Gastrocnemius medialis (tissue), 4 donors: ENCODE measurements around the gene GYG1. TPM values are rescaled to one million over a fixed set of nuclear protein-coding genes. Genes with fewer than 3 reads are reported as not detected.

Source experiments
- ATAC-seq, 2 donors: fragments of 150-250 bp; one replicate each; pipeline ENCODE4 v1.9.1; 2016
- DNase-seq, 2 donors: peaks; one replicate each; pipeline ENCODE4 v3.0.0-alpha.2; 2019
- H3K27ac ChIP-seq, 4 donors: fragments of 200-600 bp; sonication (generic); 1 replicate in 1 of 4; 2 replicates in 3 of 4; pipeline ENCODE4 v1.5.1; 2016 to 2018; ENCODE audit warnings: mild to moderate bottlenecking in 2 of 4, moderate library complexity in 1 of 4
- H3K27me3 ChIP-seq, 3 donors: fragments of 200-600 bp; sonication (generic) in 2 of 3; 1 replicate in 1 of 3; 2 replicates in 2 of 3; pipeline versions ENCODE4 v1.5.1 to v1.6.0; 2016 to 2019; ENCODE audit warnings: mild to moderate bottlenecking in 1 of 3, moderate library complexity in 1 of 3
- H3K36me3 ChIP-seq, 2 donors: fragments of 200-600 bp; sonication (generic) in 1 of 2; one replicate each; pipeline ENCODE4 v1.5.1; 2017 to 2018
- H3K4me1 ChIP-seq, 2 donors: fragments of 200-600 bp; sonication (generic) in 1 of 2; one replicate each; pipeline ENCODE4 v1.5.1; 2016 to 2017; ENCODE audit warnings: mild to moderate bottlenecking in 2 of 2
- H3K4me3 ChIP-seq, 4 donors: fragments of 200-600 bp; sonication (generic) in 3 of 4; 1 replicate in 1 of 4; 2 replicates in 3 of 4; pipeline ENCODE4 v1.5.1; 2016 to 2019; ENCODE audit warnings: mild to moderate bottlenecking in 2 of 4
- H3K9me3 ChIP-seq, 3 donors: fragments of 200-600 bp; sonication (generic) in 2 of 3; 1 replicate in 1 of 3; 2 replicates in 2 of 3; pipeline ENCODE4 v1.5.1; 2016 to 2019
- CTCF ChIP-seq, 5 experiments: fragments of 450-650 bp in 3 of 5; fragments of 200-600 bp in 2 of 5; sonication (generic) in 2 of 5; IDR thresholded peaks in 4 of 5; conservative IDR thresholded peaks in 1 of 5; 1 replicate in 4 of 5; 2 replicates in 1 of 5; pipeline ENCODE4 v1.5.1; 2016 to 2019; ENCODE audit warnings: antibody characterized with exemption in 5 of 5, mild to moderate bottlenecking in 3 of 5, moderate library complexity in 3 of 5
- POLR2A ChIP-seq, 2 donors: fragments of 450-650 bp; IDR thresholded peaks; one replicate each; pipeline ENCODE4 v1.6.1; 2017; ENCODE audit warnings: antibody characterized with exemption in 2 of 2, mild to moderate bottlenecking in 2 of 2, moderate library complexity in 2 of 2
- in situ Hi-C, 4 donors: fragments of 200-750 bp; cut with MboI; loops; one replicate each; pipeline versions ENCODE4 v1.15.0 to v1.8.0; 2017; ENCODE audit warnings: low sequenced_read_pairs in 4 of 4
- intact Hi-C: fragments of 100-400 bp; cut with DNase I; formaldehyde crosslinking; loops from one replicate; pipeline ENCODE4 v1.15.1; 2023; ENCODE audit warnings: low total_unique reads
- total RNA-seq, 4 donors: library from RNA; depleted of rRNA; stranded (reverse); fragments of >200 nt; gene quantifications; one replicate each; pipeline versions ENCODE4 v1.1.0 to v1.2.3, GENCODE V29; 2016

Gene GYG1
- total RNA-seq, 4 donors from 2014 or later = 298 to 526 (median 331) TPM

- H3K36me3 ChIP-seq = peaks cover 0 to 44% of the 10 kb centered on the region in 2 donors
Observed at GRCh38 chr3:149001727-149002126, 10.4 kb downstream of the GYG1 start.

GRCh38 chr3:149003653-149004305 is 12.4 kb downstream of the GYG1 start:
- H3K27me3 ChIP-seq = no peaks in the 10 kb centered on the region
- peaks cover 0 to 36% of the 10 kb centered on the region in 2 donors for H3K36me3 ChIP-seq
- no peak overlapping the region for H3K4me3 ChIP-seq
- ATAC-seq = peak in 1 of 2 donors; percentile 6
- H3K4me1 ChIP-seq = peaks cover 77 to 91% of the 10 kb centered on the region in 2 donors
- in situ Hi-C loops = loop anchor here in 1 of 4 donors (25.0 kb wide), 1 partner anchor 1059 kb away; no protein-coding TSS in a partner anchor
- TF ChIP-seq CTCF (IDR thresholded peaks at IDR 0.05 in 4 of 5, conservative IDR thresholded peaks at IDR 0.05 in 1 of 5) = no peak
- TF ChIP-seq POLR2A (IDR thresholded peaks at IDR 0.05) = no peak
- intact Hi-C loops = no loop called here
- H3K9me3 ChIP-seq = no peaks in the 10 kb centered on the region
- H3K27ac ChIP-seq = peak overlapping the region; percentile 98 to 100 (median 100)
- DNase-seq = no peak

More at GRCh38 chr3:149001727-149002126, 10.4 kb downstream of the GYG1 start:
- ATAC-seq (peak; percentile 35 to 59), DNase-seq (no peak)
- TF ChIP-seq POLR2A (IDR thresholded peaks at IDR 0.05) (no peak), CTCF (IDR thresholded peaks at IDR 0.05 in 4 of 5, conservative IDR thresholded peaks at IDR 0.05 in 1 of 5) (no peak)
- intact Hi-C loops (no loop called here), in situ Hi-C loops (loop anchor here in 1 of 4 donors (25.0 kb wide), 1 partner anchor 1061 kb away; no protein-coding TSS in a partner anchor)
- Histone ChIP-seq H3K4me3 (no peak overlapping the region), H3K9me3 (no peaks in the 10 kb centered on the region), H3K27ac (peak overlapping the region; percentile 98 to 100 (median 100)), H3K27me3 (no peaks in the 10 kb centered on the region), H3K4me1 (peaks cover 67 to 84% of the 10 kb centered on the region in 2 donors)

- H3K4me3 ChIP-seq = no peak overlapping the region
- no peaks in the 10 kb centered on the region for H3K9me3 ChIP-seq
- intact Hi-C loops = no loop called here
- ATAC-seq (peak; percentile 75 to 86), DNase-seq (peak; percentile 91 to 94)
- H3K4me1 ChIP-seq = peaks cover 80 to 93% of the 10 kb centered on the region in 2 donors
- in situ Hi-C loops = loop anchor here in 1 of 4 donors (25.0 kb wide), 1 partner anchor 1058 kb away; no protein-coding TSS in a partner anchor
- no peaks in the 10 kb centered on the region for H3K27me3 ChIP-seq
- H3K36me3 ChIP-seq = peaks cover 0 to 36% of the 10 kb centered on the region in 2 donors
- TF ChIP-seq CTCF (IDR thresholded peaks at IDR 0.05 in 4 of 5, conservative IDR thresholded peaks at IDR 0.05 in 1 of 5) (no peak), POLR2A (IDR thresholded peaks at IDR 0.05) (peak in 1 of 2 donors; percentile 65)
- peak overlapping the region; percentile 98 to 100 (median 100) for H3K27ac ChIP-seq
Observed at GRCh38 chr3:149004622-149005021, 13.3 kb downstream of the GYG1 start.

GRCh38 chr3:149005416-149005815 is 14.1 kb downstream of the GYG1 start:
- Histone ChIP-seq H3K4me3 (no peak overlapping the region), H3K9me3 (no peaks in the 10 kb centered on the region), H3K4me1 (peaks cover 85 to 93% of the 10 kb centered on the region in 2 donors), H3K27me3 (no peaks in the 10 kb centered on the region), H3K27ac (peak overlapping the region; percentile 98 to 100 (median 100)), H3K36me3 (peaks cover 0 to 35% of the 10 kb centered on the region in 2 donors)
- ATAC-seq = no peak
- intact Hi-C loops (no loop called here), in situ Hi-C loops (loop anchor here in 1 of 4 donors (25.0 kb wide), 1 partner anchor 1057 kb away; no protein-coding TSS in a partner anchor)
- TF ChIP-seq POLR2A (IDR thresholded peaks at IDR 0.05) (no peak), CTCF (IDR thresholded peaks at IDR 0.05 in 4 of 5, conservative IDR thresholded peaks at IDR 0.05 in 1 of 5) (no peak)
- no peak for DNase-seq
